Measurements from ENCODE around the gene KLHL29. TPM values are rescaled to one million over a fixed set of nuclear protein-coding genes. Genes with fewer than 3 reads are reported as not detected.

KLHL29 gene
- total and polyA plus RNA-seq, 2 donors (not counting 3 experiments of a cell fraction or from before 2014, with no cell fraction given): 4.6 to 12.7 TPM

- no peaks in the 10 kb centered on the region for H3K27me3 ChIP-seq (ENCODE audit: control insufficient read depth in 2 of 2, insufficient read depth in 2 of 2, low read length in 2 of 2)
- ChIA-PET POLR2A (no interaction called here), CTCF (no interaction called here)
- DNase-seq (ENCODE audit: low read depth, low spot score): no peak
- no peaks in the 10 kb centered on the region for H4K20me1 ChIP-seq (replicated peaks; ENCODE audit: control insufficient read depth, extremely low read depth, insufficient read depth, low read length)
- H3K79me2 ChIP-seq (ENCODE audit: control insufficient read depth, insufficient read depth, low read length): no peaks in the 10 kb centered on the region
- dilution Hi-C loops (cut with MboI; ENCODE audit: extremely low pct_ligation_motif_present, low sequenced_read_pairs): no loop called here
- no peak overlapping the region for H3K4me3 ChIP-seq (replicated peaks in 1 of 3; ENCODE audit: insufficient read depth in 1 of 3, low read depth in 1 of 3, low read length in 3 of 3)
- no peaks in the 10 kb centered on the region for H3K9me3 ChIP-seq (replicated peaks; ENCODE audit: control insufficient read depth, insufficient read depth, low read length)
- no peak overlapping the region for H3K27ac ChIP-seq (ENCODE audit: insufficient read depth, low read depth, low read length)
- H3K9me1 ChIP-seq (replicated peaks; ENCODE audit: control insufficient read depth, extremely low read depth, insufficient read depth, low read length): no peaks in the 10 kb centered on the region
- H3K36me3 ChIP-seq (ENCODE audit: control insufficient read depth in 2 of 2, extremely low read depth in 1 of 2, insufficient read depth in 2 of 2, low read length in 2 of 2): no peaks in the 10 kb centered on the region
- no peak overlapping the region for H3K9ac ChIP-seq (replicated peaks; ENCODE audit: extremely low read depth, insufficient read depth, low read length)
- BruUV-seq (replicated peaks): no TSS peak
- no peak for TF ChIP-seq FOS (IDR thresholded peaks at IDR 0.05; ENCODE audit: borderline replicate concordance, insufficient read depth, low read length)
- TF ChIP-seq MYC (IDR thresholded peaks at IDR 0.05; ENCODE audit: low read depth, low read length): no peak
- TF ChIP-seq EZH2 (IDR thresholded peaks at IDR 0.05; ENCODE audit: borderline replicate concordance, low read depth, low read length, severe bottlenecking): no peak
- TF ChIP-seq POLR2AphosphoS5 (IDR thresholded peaks at IDR 0.05; ENCODE audit: insufficient read depth, low read depth, low read length): no peak
- TF ChIP-seq JUN (IDR thresholded peaks at IDR 0.05; ENCODE audit: borderline replicate concordance, insufficient read depth, insufficient read length, low read depth): no peak
- TF ChIP-seq POLR2A (IDR thresholded peaks at IDR 0.05; ENCODE audit: low read depth, low read length): no peak
- TF ChIP-seq GATA2 (IDR thresholded peaks at IDR 0.05; ENCODE audit: insufficient read depth, insufficient read length, low read depth, low read length): no peak
- no peak overlapping the region for H2AFZ ChIP-seq (ENCODE audit: low read depth, low read length)
- intact Hi-C loops (cut with micrococcal nuclease): no loop called here
- H3K4me2 ChIP-seq (ENCODE audit: insufficient read depth, low read length): no peak overlapping the region
- no peaks in the 10 kb centered on the region for H3K4me1 ChIP-seq (ENCODE audit: control insufficient read depth, extremely low read depth, insufficient read depth, low read length)
- FAIRE-seq: no peak
These were observed 234.0 kb downstream of the KLHL29 start for GRCh38 chr2:23618794-23619530.

GRCh38 chr2:23619941-23620340 is 235.0 kb downstream of the KLHL29 start:
- H3K9ac ChIP-seq (replicated peaks; ENCODE audit: extremely low read depth, insufficient read depth, low read length): no peak overlapping the region
- H3K79me2 ChIP-seq (ENCODE audit: control insufficient read depth, insufficient read depth, low read length): no peaks in the 10 kb centered on the region
- no peaks in the 10 kb centered on the region for H3K9me1 ChIP-seq (replicated peaks; ENCODE audit: control insufficient read depth, extremely low read depth, insufficient read depth, low read length)
- no peaks in the 10 kb centered on the region for H3K4me1 ChIP-seq (ENCODE audit: control insufficient read depth, extremely low read depth, insufficient read depth, low read length)
- no peak overlapping the region for H3K27ac ChIP-seq (ENCODE audit: insufficient read depth, low read depth, low read length)
- no peak overlapping the region for H3K4me2 ChIP-seq (ENCODE audit: insufficient read depth, low read length)
- H4K20me1 ChIP-seq (replicated peaks; ENCODE audit: control insufficient read depth, extremely low read depth, insufficient read depth, low read length): no peaks in the 10 kb centered on the region
- no peaks in the 10 kb centered on the region for H3K36me3 ChIP-seq (ENCODE audit: control insufficient read depth in 2 of 2, extremely low read depth in 1 of 2, insufficient read depth in 2 of 2, low read length in 2 of 2)
- ChIA-PET POLR2A (no interaction called here), CTCF (no interaction called here)
- no peaks in the 10 kb centered on the region for H3K9me3 ChIP-seq (replicated peaks; ENCODE audit: control insufficient read depth, insufficient read depth, low read length)
- DNase-seq (ENCODE audit: low read depth, low spot score): no peak
- H2AFZ ChIP-seq (ENCODE audit: low read depth, low read length): no peak overlapping the region
- FAIRE-seq: no peak
- H3K4me3 ChIP-seq (replicated peaks in 1 of 3; ENCODE audit: insufficient read depth in 1 of 3, low read depth in 1 of 3, low read length in 3 of 3): no peak overlapping the region
- no TSS peak for BruUV-seq (replicated peaks)
- intact Hi-C loops (cut with micrococcal nuclease) (no loop called here), dilution Hi-C loops (cut with MboI; ENCODE audit: extremely low pct_ligation_motif_present, low sequenced_read_pairs) (no loop called here)
- TF ChIP-seq GATA2 (IDR thresholded peaks at IDR 0.05; ENCODE audit: insufficient read depth, insufficient read length, low read depth, low read length) (no peak), POLR2A (IDR thresholded peaks at IDR 0.05; ENCODE audit: low read depth, low read length) (no peak), FOS (IDR thresholded peaks at IDR 0.05; ENCODE audit: borderline replicate concordance, insufficient read depth, low read length) (no peak), EZH2 (IDR thresholded peaks at IDR 0.05; ENCODE audit: borderline replicate concordance, low read depth, low read length, severe bottlenecking) (no peak), JUN (IDR thresholded peaks at IDR 0.05; ENCODE audit: borderline replicate concordance, insufficient read depth, insufficient read length, low read depth) (no peak), POLR2AphosphoS5 (IDR thresholded peaks at IDR 0.05; ENCODE audit: insufficient read depth, low read depth, low read length) (no peak), CTCF (IDR thresholded peaks at IDR 0.05; ENCODE audit: extremely low read depth in 1 of 2, insufficient read depth in 1 of 2, low read depth in 1 of 2, low read length in 2 of 2) (no peak), MAX (IDR thresholded peaks at IDR 0.05; ENCODE audit: insufficient read depth, insufficient read length) (no peak), MYC (IDR thresholded peaks at IDR 0.05; ENCODE audit: low read depth, low read length) (no peak)
- H3K27me3 ChIP-seq (ENCODE audit: control insufficient read depth in 2 of 2, insufficient read depth in 2 of 2, low read length in 2 of 2): no peaks in the 10 kb centered on the region

Measured in endothelial cell of umbilical vein (primary cell).